Right renal pelvis (tissue), 4 donors: ENCODE measurements around the gene LYRM4. TPM values are rescaled to one million over a fixed set of nuclear protein-coding genes. Genes with fewer than 3 reads are reported as not detected.

Experiments
- DNase-seq, 4 donors: peaks; one replicate each; pipeline ENCODE4 v3.0.0-alpha.2; 2013; ENCODE audit warnings: low read depth in 4 of 4, low spot score in 3 of 4, missing footprints in 1 of 4
- polyA plus RNA-seq, 4 donors: library from polyadenylated mRNA; unstranded; fragments of 120-200 nt; gene quantifications; one replicate each; pipeline ENCODE4 v1.2.1, GENCODE V29; 2013; ENCODE audit not compliant: insufficient read length in 4 of 4

The LYRM4 gene
- polyA plus RNA-seq, 4 donors: 40.7 to 45.8 (median 43.6) TPM

- DNase-seq: no peak
Observed at GRCh38 chr6:5105146-5105545, 155.6 kb downstream of the LYRM4 start.

DNA sequence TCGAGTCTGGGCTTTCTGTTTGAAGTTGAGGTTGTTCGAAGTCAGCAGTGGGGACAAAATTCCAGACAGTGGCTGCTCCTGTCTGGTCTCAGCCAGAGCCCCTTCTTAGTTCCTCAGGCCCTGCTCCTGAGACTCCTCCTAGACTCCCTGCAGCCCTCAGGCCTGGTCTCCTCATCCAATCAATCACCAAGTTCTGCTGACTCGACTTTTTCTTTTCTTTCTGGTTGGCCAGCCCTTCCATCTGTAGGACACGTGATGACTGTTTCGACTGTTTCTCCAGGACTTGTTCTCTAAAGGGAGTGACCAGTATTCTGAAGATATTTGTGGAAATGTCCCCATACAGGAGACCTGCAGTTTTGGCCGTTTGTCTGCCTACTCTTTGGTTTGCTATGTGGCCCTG is 156.1 kb downstream of the LYRM4 start:
- DNase-seq: no peak

GRCh38 chr6:5103250-5103649 is 157.5 kb downstream of the LYRM4 start:
- no peak for DNase-seq

- DNase-seq: no peak
Observed at GRCh38 chr6:5102267-5102970, 158.3 kb downstream of the LYRM4 start.

DNA sequence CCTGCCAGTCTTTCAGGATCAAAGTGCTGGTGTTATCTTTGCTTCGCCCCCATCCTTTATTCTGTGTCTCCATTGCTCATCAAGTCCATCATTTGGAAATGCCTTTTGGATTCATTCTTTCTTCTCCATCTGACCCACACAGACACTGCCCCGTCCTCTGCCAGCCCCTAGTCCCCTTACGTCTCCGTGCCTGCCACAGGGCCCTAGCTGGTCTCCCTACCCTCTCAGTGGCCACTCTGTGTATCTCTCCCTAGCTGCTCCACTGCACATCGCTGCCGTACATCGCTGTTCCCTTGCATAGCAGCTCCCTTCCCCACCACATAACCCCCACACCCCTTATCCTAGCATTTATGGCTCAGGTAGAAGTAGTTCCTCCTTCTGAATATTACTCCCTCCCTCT is 159.9 kb downstream of the LYRM4 start:
- no peak for DNase-seq

- no peak for DNase-seq
Observed at GRCh38 chr6:5099537-5099936, 161.2 kb downstream of the LYRM4 start.

DNA sequence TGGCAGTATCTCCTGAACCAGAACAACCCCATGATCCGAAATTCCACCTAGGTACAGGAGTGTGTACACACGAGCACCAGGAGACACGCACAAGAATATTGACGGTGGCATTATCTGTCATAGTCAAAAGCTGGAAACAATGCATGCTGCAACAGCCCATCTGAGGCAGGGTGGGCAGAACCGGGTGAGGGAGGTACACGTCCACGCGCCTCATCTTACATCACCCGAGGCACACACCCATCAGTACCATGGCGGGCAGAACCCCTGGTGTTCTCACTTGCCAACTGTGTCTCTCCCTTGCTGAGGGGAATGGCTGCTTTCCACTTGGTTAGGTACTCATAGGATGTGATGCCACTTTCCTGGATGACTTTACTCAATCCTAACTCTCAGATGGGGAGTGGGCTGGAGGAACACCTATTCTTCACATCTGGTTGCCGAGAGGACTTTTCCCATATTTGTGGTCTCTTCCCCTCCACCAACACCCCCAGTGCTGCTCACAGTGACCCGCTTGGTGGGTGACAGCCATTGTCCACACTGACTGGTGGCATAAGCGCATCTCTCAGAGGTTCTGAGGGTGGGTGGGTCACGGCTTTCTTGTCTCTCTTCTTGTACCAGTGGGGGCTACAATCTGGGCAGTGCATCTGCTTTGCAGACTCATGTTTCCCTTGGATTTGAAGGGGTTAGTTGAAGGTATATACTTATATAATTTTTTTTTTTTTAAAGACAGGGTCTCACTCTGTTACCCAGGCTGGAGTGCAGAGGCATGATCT is 162.1 kb downstream of the LYRM4 start:
- no peak for DNase-seq

- DNase-seq: no peak
Observed at GRCh38 chr6:5096482-5096881, 164.3 kb downstream of the LYRM4 start.

DNA sequence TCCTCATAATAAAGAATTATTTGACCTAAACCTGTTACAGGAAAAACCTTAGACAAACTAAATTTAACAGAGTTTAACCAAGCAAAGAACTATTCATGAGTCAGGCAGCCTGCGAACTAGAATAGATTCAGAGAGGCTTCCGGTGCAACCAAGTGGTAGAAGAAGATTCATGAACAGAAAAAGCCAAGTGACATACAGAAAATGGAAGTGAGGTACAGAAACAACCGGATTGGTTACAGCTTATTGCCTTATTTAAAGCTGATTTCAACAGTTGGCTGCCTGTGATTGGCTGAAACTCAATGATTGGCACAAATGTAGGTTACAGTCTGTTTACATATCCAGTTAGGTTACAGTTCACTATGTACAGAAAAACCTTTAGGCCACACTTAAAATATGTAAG is 165.5 kb downstream of the LYRM4 start:
- DNase-seq: no peak

DNA sequence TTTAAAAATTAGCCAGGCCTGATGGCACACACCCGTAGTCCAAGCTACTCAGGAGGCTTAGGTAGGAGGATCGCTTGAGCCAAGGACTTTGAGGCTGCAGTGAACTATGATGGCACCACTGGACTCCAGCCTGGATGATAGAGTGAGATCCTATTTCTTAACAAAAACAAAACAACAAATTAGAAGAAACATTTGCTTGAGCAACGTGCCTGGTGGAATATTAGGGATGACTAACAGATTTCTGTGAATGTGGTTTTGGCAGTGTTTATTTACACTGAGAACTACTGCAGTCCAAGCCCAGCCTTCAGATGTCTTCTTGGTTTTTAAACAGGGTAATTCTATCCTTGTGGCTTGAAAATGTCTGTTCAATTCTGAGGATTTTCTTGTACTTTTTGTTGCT is 166.4 kb downstream of the LYRM4 start:
- DNase-seq: no peak

DNA sequence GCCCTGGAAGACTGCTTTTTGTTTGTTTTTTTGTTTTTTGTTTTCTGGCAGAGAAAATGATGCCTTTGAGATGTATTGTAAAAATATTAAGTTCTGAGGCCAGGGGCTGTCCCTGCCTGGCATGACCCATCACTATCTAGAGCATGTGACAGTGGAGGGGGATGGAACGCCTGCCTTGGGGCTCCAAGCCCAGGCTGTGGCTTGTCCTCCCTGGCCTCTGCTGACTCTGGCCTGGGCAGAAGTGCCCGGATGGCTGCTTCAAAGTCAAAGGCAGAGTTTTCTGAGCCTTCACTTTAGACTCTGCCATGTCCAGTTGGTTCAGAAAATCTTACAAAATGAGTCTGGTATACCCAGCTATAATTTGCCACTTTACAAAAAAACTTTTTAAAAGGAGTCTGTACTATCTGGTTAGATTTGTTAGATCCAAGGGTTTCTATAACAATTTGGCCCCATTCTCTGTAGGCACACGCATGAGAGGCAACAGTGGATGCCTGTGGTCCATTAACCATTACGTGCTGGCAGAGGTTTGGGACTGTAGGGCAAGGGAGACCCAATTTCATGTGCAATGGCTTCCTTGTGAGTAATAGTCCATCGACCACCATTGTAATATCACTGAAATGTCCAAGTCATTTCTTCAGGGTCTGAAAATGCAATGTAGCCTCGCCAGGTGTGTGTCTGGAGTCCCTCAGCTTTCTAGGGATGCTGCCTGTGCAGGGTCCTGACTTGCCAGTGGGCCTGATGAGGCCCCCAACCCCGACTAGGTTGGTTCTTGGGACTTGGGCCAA is 167.3 kb downstream of the LYRM4 start:
- DNase-seq: no peak

GRCh38 chr6:5091210-5092069 is 169.3 kb downstream of the LYRM4 start:
- no peak for DNase-seq

GRCh38 chr6:5090603-5091002 is 170.1 kb downstream of the LYRM4 start:
- no peak for DNase-seq

- peak in 1 of 4 donors; percentile 47 for DNase-seq
Observed at GRCh38 chr6:5089481-5090438, 171.0 kb downstream of the LYRM4 start.

DNA sequence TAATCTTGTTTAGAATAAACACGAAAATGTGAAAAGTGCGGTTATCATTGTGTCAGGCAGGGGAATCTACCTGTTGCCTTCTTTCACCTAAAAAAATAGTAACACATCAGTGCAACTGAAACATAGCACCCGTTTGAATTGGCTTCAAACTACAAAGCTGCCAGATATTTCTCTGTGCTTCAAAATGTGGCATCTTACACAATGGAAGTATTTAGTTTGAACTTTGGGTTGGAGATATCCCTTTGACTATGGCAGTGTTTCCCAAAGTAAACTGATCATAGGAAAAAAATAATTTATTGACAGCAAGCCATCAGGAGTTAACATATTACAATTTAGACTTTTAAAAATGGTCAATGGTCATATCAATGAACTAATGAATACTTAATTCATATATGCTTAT is 172.0 kb downstream of the LYRM4 start:
- no peak for DNase-seq

DNA sequence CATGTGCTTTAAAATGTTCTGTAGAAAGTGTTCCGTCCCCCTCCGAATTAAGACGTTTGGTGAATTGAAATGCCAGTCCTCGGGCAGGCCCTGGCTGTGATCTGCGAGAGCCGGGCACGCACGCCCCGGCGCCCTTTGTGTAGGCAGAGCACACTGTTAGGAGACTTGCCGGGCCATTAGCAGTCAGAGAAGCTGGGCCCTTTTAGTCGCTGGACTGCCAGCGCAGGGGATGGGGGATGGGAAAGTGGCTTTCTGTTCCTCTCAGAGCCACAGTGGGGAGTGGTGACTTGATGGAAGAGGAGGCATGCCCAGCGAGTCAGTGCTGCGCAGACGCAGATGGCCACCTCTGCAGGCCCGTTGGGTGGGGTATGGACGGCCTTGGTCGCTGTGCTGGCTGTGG is 173.4 kb downstream of the LYRM4 start:
- no peak for DNase-seq

DNA sequence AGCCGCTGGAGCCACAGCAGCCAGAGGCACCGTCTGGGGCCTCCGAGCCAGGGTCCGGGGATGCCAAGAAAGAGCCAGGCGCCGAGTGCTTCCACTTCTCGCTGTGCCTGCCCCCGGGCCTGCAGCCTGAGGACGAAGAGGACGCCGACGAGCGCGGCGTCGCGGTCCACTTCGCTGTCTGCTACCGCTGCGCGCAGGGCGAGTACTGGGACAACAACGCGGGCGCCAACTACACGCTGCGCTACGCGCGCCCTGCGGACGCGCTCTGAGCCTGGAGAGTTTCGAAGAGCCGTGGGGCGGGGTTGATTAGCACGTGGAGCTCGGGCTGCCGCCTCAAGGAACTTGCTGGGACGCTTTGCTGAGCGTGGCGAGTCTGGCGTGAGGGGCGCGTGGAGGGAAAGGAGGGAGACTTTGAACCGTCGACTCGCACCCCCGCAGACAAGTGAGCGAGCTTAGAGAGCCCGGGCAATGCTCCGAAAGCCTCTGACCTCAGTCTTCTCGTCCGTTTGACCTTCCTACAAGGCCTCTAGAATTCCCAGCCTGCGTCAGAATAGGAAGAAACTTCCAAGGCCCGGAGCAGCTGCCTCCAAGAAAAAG is 174.4 kb downstream of the LYRM4 start:
- DNase-seq: peak in 1 of 4 donors; percentile 15

DNA sequence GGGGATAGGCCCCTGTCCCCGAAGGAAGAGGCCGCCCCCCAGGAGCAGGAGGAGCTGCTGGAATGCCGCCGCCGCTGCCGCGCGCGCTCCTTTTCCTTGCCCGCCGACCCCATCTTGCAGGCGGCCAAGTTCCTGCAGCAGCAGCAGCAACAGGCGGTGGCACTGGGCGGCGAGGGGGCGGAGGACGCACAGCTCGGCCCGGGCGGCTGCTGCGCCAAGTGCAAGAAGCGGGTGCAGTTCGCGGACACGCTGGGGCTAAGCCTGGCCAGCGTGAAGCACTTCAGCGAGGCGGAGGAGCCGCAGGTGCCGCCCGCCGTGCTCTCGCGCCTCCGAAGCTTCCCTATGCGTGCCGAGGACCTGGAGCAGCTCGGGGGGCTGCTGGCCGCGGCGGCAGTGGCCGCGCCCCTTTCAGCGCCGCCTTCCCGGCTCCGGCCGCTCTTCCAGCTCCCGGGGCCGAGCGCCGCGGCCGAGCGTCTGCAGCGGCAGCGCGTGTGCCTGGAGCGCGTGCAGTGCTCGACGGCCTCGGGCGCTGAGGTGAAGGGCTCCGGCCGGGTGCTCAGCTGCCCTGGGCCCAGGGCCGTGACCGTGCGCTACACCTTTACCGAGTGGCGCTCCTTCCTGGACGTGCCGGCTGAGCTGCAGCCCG is 175.0 kb downstream of the LYRM4 start:
- peak in 2 of 4 donors; percentile 25 to 47 for DNase-seq
